PC-9 (cell line): ENCODE results near the gene JAG2. TPM values are rescaled to one million over a fixed set of nuclear protein-coding genes. Genes with fewer than 3 reads are reported as not detected.

ENCODE experiments used
- BruUV-seq: library from RNA; stranded (reverse); fragments of 400-500 nt; replicated peaks from 2 replicates; lab custom pipeline; 2021; lab: Mats Ljungman, UMichigan
- CTCF ChIA-PET: fragments of 300-600 bp; sonication (Branson Sonifier 250); formaldehyde crosslinking; loops from one replicate; lab custom pipeline; 2022; ENCODE audit warnings: antibody characterized with exemption; lab: Charles Lee
- POLR2A ChIA-PET: fragments of 300-600 bp; sonication (Branson Sonifier 250); formaldehyde crosslinking; loops from one replicate; lab custom pipeline; 2022; ENCODE audit warnings: antibody characterized with exemption; ENCODE audit not compliant: unreplicated experiment; lab: Charles Lee
- DNase-seq, 2 experiments: peaks; one replicate each; pipeline versions ENCODE4 v3.0.0 to v3.0.0-alpha.2; 2015 to 2022; ENCODE audit warnings: mixed read lengths in 1 of 2
- H2AFZ ChIP-seq: fragments of 200-600 bp; sonication (generic); 2 replicates; pipeline ENCODE4 v1.8.1; 2017; ENCODE audit warnings: antibody characterized with exemption
- H3F3A ChIP-seq: fragments of 200-600 bp; sonication (generic); 2 replicates; pipeline ENCODE4 v1.8.1; 2017; ENCODE audit warnings: antibody characterized with exemption, mild to moderate bottlenecking, low read depth; ENCODE audit not compliant: insufficient read depth
- H3K27ac ChIP-seq: fragments of 200-600 bp; sonication (generic); 2 replicates; pipeline ENCODE4 v1.6.1; 2016; ENCODE audit warnings: mixed run types
- H3K27me3 ChIP-seq: fragments of 200-600 bp; sonication (generic); 2 replicates; pipeline ENCODE4 v1.6.1; 2016; ENCODE audit warnings: low read depth, mixed run types; ENCODE audit not compliant: insufficient read depth
- H3K36me3 ChIP-seq: fragments of 200-600 bp; sonication (generic); 2 replicates; pipeline ENCODE4 v1.6.1; 2016; ENCODE audit warnings: low read depth, mixed run types
- H3K4me1 ChIP-seq: fragments of 200-600 bp; sonication (generic); replicated peaks from 2 replicates; pipeline ENCODE4 v1.6.1; 2016; ENCODE audit warnings: mixed run types; ENCODE audit not compliant: insufficient read depth
- H3K4me2 ChIP-seq: fragments of 200-600 bp; sonication (generic); 2 replicates; pipeline ENCODE4 v1.6.1; 2017; ENCODE audit warnings: mixed run types
- H3K4me3 ChIP-seq: fragments of 200-600 bp; sonication (generic); 2 replicates; pipeline ENCODE4 v1.6.1; 2016; ENCODE audit warnings: mixed run types
- H3K79me2 ChIP-seq: fragments of 200-600 bp; sonication (generic); 2 replicates; pipeline ENCODE4 v1.6.1; 2017; ENCODE audit warnings: low read depth, mixed run types
- H3K9me2 ChIP-seq: fragments of 200-600 bp; sonication (generic); 2 replicates; pipeline ENCODE4 v1.8.1; 2017; ENCODE audit warnings: mild to moderate bottlenecking; ENCODE audit not compliant: insufficient read depth
- H3K9me3 ChIP-seq: fragments of 200-600 bp; sonication (generic); 2 replicates; pipeline ENCODE4 v1.8.1; 2016; ENCODE audit warnings: low read depth; ENCODE audit not compliant: insufficient read depth
- H4K20me1 ChIP-seq: fragments of 200-600 bp; sonication (generic); 2 replicates; pipeline ENCODE4 v1.8.1; 2017; ENCODE audit not compliant: insufficient read depth
- EZH2 ChIP-seq: fragments of 200-600 bp; sonication (generic); IDR thresholded peaks from 2 replicates; pipeline ENCODE4 v1.8.0; 2017; ENCODE audit warnings: antibody characterized with exemption, low read depth
- intact Hi-C: fragments of 100-400 bp; cut with micrococcal nuclease; formaldehyde crosslinking; loops from one replicate; pipeline ENCODE4 v1.10.0; 2022; ENCODE audit not compliant: unreplicated experiment
- total RNA-seq: library from RNA; stranded (reverse); gene quantifications from 2 replicates; pipeline ENCODE4 v1.2.3, GENCODE V29; 2021
- TF ChIP-seq, protein P1 (sequence below): fragments of 200-600 bp; sonication (generic); conservative IDR thresholded peaks from 2 replicates; pipeline ENCODE4 v1.6.1; 2017; ENCODE audit warnings: mixed run types, antibody characterized with exemption, mild to moderate bottlenecking, moderate library complexity

JAG2 gene
- total RNA-seq, 1 experiment from 2014 or later = 17.8 TPM

- no peak overlapping the region for H3K27ac ChIP-seq
- no TSS peak for BruUV-seq
- H3K79me2 ChIP-seq = no peaks in the 10 kb centered on the region
- peaks cover 14% of the 10 kb centered on the region for H3K4me1 ChIP-seq
- peaks cover 25% of the 10 kb centered on the region for H3K27me3 ChIP-seq
- POLR2A ChIA-PET = no interaction called here
- intact Hi-C loops = no loop called here
- H3K4me2 ChIP-seq = no peak overlapping the region
- no peaks in the 10 kb centered on the region for H4K20me1 ChIP-seq
- H3K9me2 ChIP-seq = no peaks in the 10 kb centered on the region
- no peaks in the 10 kb centered on the region for H3K36me3 ChIP-seq
- H2AFZ ChIP-seq = no peak overlapping the region
- TF ChIP-seq EZH2 = no peak
- TF ChIP-seq, protein P1, sequence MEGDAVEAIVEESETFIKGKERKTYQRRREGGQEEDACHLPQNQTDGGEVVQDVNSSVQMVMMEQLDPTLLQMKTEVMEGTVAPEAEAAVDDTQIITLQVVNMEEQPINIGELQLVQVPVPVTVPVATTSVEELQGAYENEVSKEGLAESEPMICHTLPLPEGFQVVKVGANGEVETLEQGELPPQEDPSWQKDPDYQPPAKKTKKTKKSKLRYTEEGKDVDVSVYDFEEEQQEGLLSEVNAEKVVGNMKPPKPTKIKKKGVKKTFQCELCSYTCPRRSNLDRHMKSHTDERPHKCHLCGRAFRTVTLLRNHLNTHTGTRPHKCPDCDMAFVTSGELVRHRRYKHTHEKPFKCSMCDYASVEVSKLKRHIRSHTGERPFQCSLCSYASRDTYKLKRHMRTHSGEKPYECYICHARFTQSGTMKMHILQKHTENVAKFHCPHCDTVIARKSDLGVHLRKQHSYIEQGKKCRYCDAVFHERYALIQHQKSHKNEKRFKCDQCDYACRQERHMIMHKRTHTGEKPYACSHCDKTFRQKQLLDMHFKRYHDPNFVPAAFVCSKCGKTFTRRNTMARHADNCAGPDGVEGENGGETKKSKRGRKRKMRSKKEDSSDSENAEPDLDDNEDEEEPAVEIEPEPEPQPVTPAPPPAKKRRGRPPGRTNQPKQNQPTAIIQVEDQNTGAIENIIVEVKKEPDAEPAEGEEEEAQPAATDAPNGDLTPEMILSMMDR = no peak
- CTCF ChIA-PET = no interaction called here
- no peaks in the 10 kb centered on the region for H3K9me3 ChIP-seq
- H3K4me3 ChIP-seq = no peak overlapping the region
- H3F3A ChIP-seq = no peaks in the 10 kb centered on the region
- no peak for DNase-seq
These were observed 26.5 kb upstream of the JAG2 start for GRCh38 chr14:105195051-105195450.

- Histone ChIP-seq H3K4me3 (no peak overlapping the region), H3K9me3 (no peaks in the 10 kb centered on the region), H3K27me3 (peaks cover 32% of the 10 kb centered on the region), H3F3A (no peaks in the 10 kb centered on the region), H3K36me3 (no peaks in the 10 kb centered on the region), H2AFZ (no peak overlapping the region), H4K20me1 (no peaks in the 10 kb centered on the region), H3K4me2 (no peak overlapping the region), H3K9me2 (no peaks in the 10 kb centered on the region), H3K4me1 (peaks cover 13% of the 10 kb centered on the region), H3K79me2 (no peaks in the 10 kb centered on the region), H3K27ac (no peak overlapping the region)
- POLR2A ChIA-PET = interaction anchor here (0.6 kb wide), 1 partner anchor 40 kb away, joined by 6 read pairs; no protein-coding TSS in a partner anchor
- intact Hi-C loops = no loop called here
- no TSS peak for BruUV-seq
- TF ChIP-seq EZH2 = no peak
- TF ChIP-seq, protein P1 = no peak
- CTCF ChIA-PET = no interaction called here
- peak in 1 of 2 experiments; percentile 66 for DNase-seq
These were observed 25.6 kb upstream of the JAG2 start for GRCh38 chr14:105193916-105194782.

DNA sequence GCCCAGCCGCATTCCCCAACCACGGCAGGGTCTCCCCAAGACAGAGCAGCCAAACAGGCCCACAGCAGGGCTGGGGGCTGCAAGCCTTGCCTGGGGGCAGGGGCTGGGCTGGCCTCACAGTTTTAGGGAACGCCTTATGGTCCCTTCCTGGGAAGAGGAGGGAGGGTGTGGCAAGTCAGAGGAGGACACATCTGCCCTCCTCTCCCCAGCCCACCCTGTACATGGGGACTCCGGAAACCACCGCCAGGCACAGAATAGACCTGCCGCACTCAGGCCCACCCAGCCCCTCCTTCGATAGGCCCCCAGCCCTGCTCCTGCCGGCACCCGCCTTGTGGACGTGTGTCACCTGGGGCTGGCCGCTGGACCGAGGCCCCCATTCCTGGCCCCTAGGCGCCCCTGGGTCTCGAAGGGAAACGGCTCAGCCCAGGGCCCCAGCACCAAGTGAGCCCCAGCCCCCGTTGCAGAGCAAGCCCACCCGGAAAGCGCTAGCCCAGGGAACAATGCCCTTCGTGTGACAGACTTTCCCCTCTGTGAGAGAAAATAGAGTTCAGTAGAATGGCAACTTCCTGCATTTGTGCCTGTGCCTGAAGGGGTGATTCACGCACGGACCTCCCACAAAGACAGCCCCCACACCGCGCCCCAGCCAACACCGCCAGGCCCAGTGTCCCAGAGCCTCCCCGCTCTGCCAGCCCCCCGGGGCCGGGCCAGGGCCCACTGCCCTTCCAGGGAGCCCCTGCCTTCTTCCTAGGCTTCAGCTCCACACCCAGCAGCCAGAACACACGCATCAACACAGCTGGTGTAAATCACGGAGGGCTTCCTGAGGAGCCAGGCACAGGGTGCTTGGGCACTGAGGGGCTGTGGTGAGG, 24.5 kb upstream of the JAG2 start:
- Histone ChIP-seq H3K9me2 (no peaks in the 10 kb centered on the region), H2AFZ (no peak overlapping the region), H3K9me3 (no peaks in the 10 kb centered on the region), H3F3A (no peaks in the 10 kb centered on the region), H3K4me3 (no peak overlapping the region), H3K79me2 (no peaks in the 10 kb centered on the region), H3K27ac (no peak overlapping the region), H3K4me2 (0 out of 2 replicates have a peak overlapping the region, but pooled peaks have one; percentile 7), H3K27me3 (peaks cover 32% of the 10 kb centered on the region), H3K36me3 (no peaks in the 10 kb centered on the region), H4K20me1 (no peaks in the 10 kb centered on the region), H3K4me1 (peaks cover 8% of the 10 kb centered on the region; the same call in 1 of the 2 replicates)
- DNase-seq = no peak
- BruUV-seq = no TSS peak
- ChIA-PET CTCF (no interaction called here), POLR2A (no interaction called here)
- no peak for TF ChIP-seq EZH2
- TF ChIP-seq, protein P1 = no peak
- intact Hi-C loops = no loop called here
